ENCODE measurements around the gene THRB.

The THRB gene

GRCh38 chr3:24135280-24135679 is 359.4 kb downstream of the THRB start:
- H3K36me3 ChIP-seq (replicated peaks in 1 of 2; ENCODE audit: control insufficient read depth in 2 of 2, insufficient read depth in 2 of 2, low read length in 2 of 2) = no peaks in the 10 kb centered on the region
- no peak overlapping the region for H3K14ac ChIP-seq (ENCODE audit: low read length)
- H2BK12ac ChIP-seq (ENCODE audit: low read length) = no peak overlapping the region
- no peak overlapping the region for H2BK120ac ChIP-seq (ENCODE audit: low read depth, low read length)
- no peak overlapping the region for H3K9ac ChIP-seq (ENCODE audit: low read depth, low read length, poor library complexity)
- H3K4ac ChIP-seq (ENCODE audit: low read length) = no peak overlapping the region
- H3K27ac ChIP-seq (replicated peaks; ENCODE audit: low read length) = no peak overlapping the region
- H2BK5ac ChIP-seq (ENCODE audit: low read length) = no peak overlapping the region
- H2AK5ac ChIP-seq (ENCODE audit: low read depth, low read length) = no peak overlapping the region
- DNase-seq (ENCODE audit: low spot score) = no peak
- H2AFZ ChIP-seq (ENCODE audit: low read length) = no peak overlapping the region
- no peak overlapping the region for H4K8ac ChIP-seq (ENCODE audit: low read depth, low read length)
- H3K4me2 ChIP-seq (ENCODE audit: insufficient read depth, low read length, poor library complexity, severe bottlenecking) = no peak overlapping the region
- no peaks in the 10 kb centered on the region for H3K27me3 ChIP-seq (ENCODE audit: control insufficient read depth in 3 of 3, insufficient read depth in 3 of 3, low read depth in 1 of 3, low read length in 3 of 3)
- H4K91ac ChIP-seq (ENCODE audit: low read depth, low read length, poor library complexity) = no peak overlapping the region
- no peaks in the 10 kb centered on the region for H3K4me1 ChIP-seq (ENCODE audit: control insufficient read depth in 2 of 2, insufficient read depth in 1 of 2, low read depth in 1 of 2, low read length in 2 of 2)
- no peak overlapping the region for H3K23ac ChIP-seq (ENCODE audit: low read depth, low read length, poor library complexity)
- WGBS, 2 donors (ENCODE audit: extremely low coverage in 2 of 2, insufficient read length in 2 of 2, insufficient replicate concordance in 1 of 2) = no CpG with 5 or more reads among the region's 2 CpGs
- no peaks in the 10 kb centered on the region for H3K79me1 ChIP-seq (ENCODE audit: low read depth, low read length)
- no peak overlapping the region for H3K18ac ChIP-seq (ENCODE audit: low read length)
- no peaks in the 10 kb centered on the region for H3K9me3 ChIP-seq (replicated peaks in 1 of 2; ENCODE audit: control insufficient read depth in 2 of 2, insufficient read depth in 1 of 2, low read depth in 1 of 2, low read length in 2 of 2)
- H2BK15ac ChIP-seq (ENCODE audit: low read length) = no peak overlapping the region
- no peak overlapping the region for H3K4me3 ChIP-seq (ENCODE audit: low read length in 2 of 2)

DNA sequence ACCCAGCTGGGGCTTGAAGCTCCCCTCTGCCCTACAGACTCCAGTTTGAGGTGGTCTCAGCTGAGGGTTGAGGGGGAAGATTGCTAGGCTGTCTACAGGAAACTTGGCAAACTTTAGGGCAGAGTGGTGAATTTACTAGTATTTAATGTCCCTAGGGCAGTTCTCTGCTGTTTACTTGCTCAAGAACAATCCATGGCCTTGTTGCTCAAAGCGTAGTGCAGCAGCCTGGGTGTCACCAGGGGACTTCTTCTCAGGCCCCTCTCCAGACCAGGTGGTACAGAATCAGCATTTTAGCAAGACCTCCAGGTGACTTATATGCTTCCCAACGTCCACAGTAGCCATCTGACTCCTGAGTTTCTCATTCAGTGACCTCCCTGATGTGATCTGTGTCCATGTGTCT is 360.7 kb downstream of the THRB start:
- no peak overlapping the region for H3K4me2 ChIP-seq (ENCODE audit: insufficient read depth, low read length, poor library complexity, severe bottlenecking)
- H3K9ac ChIP-seq (ENCODE audit: low read depth, low read length, poor library complexity) = no peak overlapping the region
- H3K23ac ChIP-seq (ENCODE audit: low read depth, low read length, poor library complexity) = peak overlapping the region; percentile 8
- peak overlapping the region; percentile 39 for H2BK120ac ChIP-seq (ENCODE audit: low read depth, low read length)
- H3K36me3 ChIP-seq (replicated peaks in 1 of 2; ENCODE audit: control insufficient read depth in 2 of 2, insufficient read depth in 2 of 2, low read length in 2 of 2) = no peaks in the 10 kb centered on the region
- H3K27ac ChIP-seq (replicated peaks; ENCODE audit: low read length) = no peak overlapping the region
- no peak overlapping the region for H2AFZ ChIP-seq (ENCODE audit: low read length)
- H4K8ac ChIP-seq (ENCODE audit: low read depth, low read length) = no peak overlapping the region
- H3K9me3 ChIP-seq (replicated peaks in 1 of 2; ENCODE audit: control insufficient read depth in 2 of 2, insufficient read depth in 1 of 2, low read depth in 1 of 2, low read length in 2 of 2) = no peaks in the 10 kb centered on the region
- H2BK15ac ChIP-seq (ENCODE audit: low read length) = no peak overlapping the region
- H3K4ac ChIP-seq (ENCODE audit: low read length) = no peak overlapping the region
- WGBS, 2 donors (ENCODE audit: extremely low coverage in 2 of 2, insufficient read length in 2 of 2, insufficient replicate concordance in 1 of 2) = no CpG with 5 or more reads among the region's 2 CpGs
- no peaks in the 10 kb centered on the region for H3K79me1 ChIP-seq (ENCODE audit: low read depth, low read length)
- peak overlapping the region; percentile 26 for H3K14ac ChIP-seq (ENCODE audit: low read length)
- no peak overlapping the region for H2BK5ac ChIP-seq (ENCODE audit: low read length)
- no peaks in the 10 kb centered on the region for H3K4me1 ChIP-seq (ENCODE audit: control insufficient read depth in 2 of 2, insufficient read depth in 1 of 2, low read depth in 1 of 2, low read length in 2 of 2)
- DNase-seq (ENCODE audit: low spot score) = no peak
- H2AK5ac ChIP-seq (ENCODE audit: low read depth, low read length) = no peak overlapping the region
- no peak overlapping the region for H4K91ac ChIP-seq (ENCODE audit: low read depth, low read length, poor library complexity)
- peak overlapping the region; percentile 19 for H3K18ac ChIP-seq (ENCODE audit: low read length)
- H2BK12ac ChIP-seq (ENCODE audit: low read length) = no peak overlapping the region
- H3K4me3 ChIP-seq (ENCODE audit: low read length in 2 of 2) = no peak overlapping the region
- H3K27me3 ChIP-seq (ENCODE audit: control insufficient read depth in 3 of 3, insufficient read depth in 3 of 3, low read depth in 1 of 3, low read length in 3 of 3) = no peaks in the 10 kb centered on the region

- Histone ChIP-seq H2AK5ac (ENCODE audit: low read depth, low read length) (no peak overlapping the region), H3K18ac (ENCODE audit: low read length) (no peak overlapping the region), H2BK15ac (ENCODE audit: low read length) (no peak overlapping the region), H3K9ac (ENCODE audit: low read depth, low read length, poor library complexity) (no peak overlapping the region), H3K36me3 (replicated peaks in 1 of 2; ENCODE audit: control insufficient read depth in 2 of 2, insufficient read depth in 2 of 2, low read length in 2 of 2) (no peaks in the 10 kb centered on the region), H3K27ac (replicated peaks; ENCODE audit: low read length) (no peak overlapping the region), H3K4me3 (ENCODE audit: low read length in 2 of 2) (no peak overlapping the region), H3K4ac (ENCODE audit: low read length) (no peak overlapping the region), H4K8ac (ENCODE audit: low read depth, low read length) (no peak overlapping the region), H3K79me1 (ENCODE audit: low read depth, low read length) (no peaks in the 10 kb centered on the region), H4K91ac (ENCODE audit: low read depth, low read length, poor library complexity) (no peak overlapping the region), H3K23ac (ENCODE audit: low read depth, low read length, poor library complexity) (peak overlapping the region; percentile 8), H3K14ac (ENCODE audit: low read length) (peak overlapping the region; percentile 26), H3K4me1 (ENCODE audit: control insufficient read depth in 2 of 2, insufficient read depth in 1 of 2, low read depth in 1 of 2, low read length in 2 of 2) (no peaks in the 10 kb centered on the region), H2AFZ (ENCODE audit: low read length) (no peak overlapping the region), H3K4me2 (ENCODE audit: insufficient read depth, low read length, poor library complexity, severe bottlenecking) (no peak overlapping the region), H2BK120ac (ENCODE audit: low read depth, low read length) (peak overlapping the region; percentile 39), H3K27me3 (ENCODE audit: control insufficient read depth in 3 of 3, insufficient read depth in 3 of 3, low read depth in 1 of 3, low read length in 3 of 3) (no peaks in the 10 kb centered on the region), H2BK12ac (ENCODE audit: low read length) (no peak overlapping the region), H2BK5ac (ENCODE audit: low read length) (no peak overlapping the region), H3K9me3 (replicated peaks in 1 of 2; ENCODE audit: control insufficient read depth in 2 of 2, insufficient read depth in 1 of 2, low read depth in 1 of 2, low read length in 2 of 2) (no peaks in the 10 kb centered on the region)
- DNase-seq (ENCODE audit: low spot score) = no peak
These were observed 361.2 kb downstream of the THRB start for GRCh38 chr3:24133436-24133835.

- Histone ChIP-seq H3K4me1 (ENCODE audit: control insufficient read depth in 2 of 2, insufficient read depth in 1 of 2, low read depth in 1 of 2, low read length in 2 of 2) (no peaks in the 10 kb centered on the region), H2BK15ac (ENCODE audit: low read length) (no peak overlapping the region), H3K9me3 (replicated peaks in 1 of 2; ENCODE audit: control insufficient read depth in 2 of 2, insufficient read depth in 1 of 2, low read depth in 1 of 2, low read length in 2 of 2) (no peaks in the 10 kb centered on the region), H3K27me3 (ENCODE audit: control insufficient read depth in 3 of 3, insufficient read depth in 3 of 3, low read depth in 1 of 3, low read length in 3 of 3) (no peaks in the 10 kb centered on the region), H3K4me3 (ENCODE audit: low read length in 2 of 2) (no peak overlapping the region), H3K36me3 (replicated peaks in 1 of 2; ENCODE audit: control insufficient read depth in 2 of 2, insufficient read depth in 2 of 2, low read length in 2 of 2) (no peaks in the 10 kb centered on the region), H3K4me2 (ENCODE audit: insufficient read depth, low read length, poor library complexity, severe bottlenecking) (no peak overlapping the region), H4K8ac (ENCODE audit: low read depth, low read length) (no peak overlapping the region), H3K14ac (ENCODE audit: low read length) (no peak overlapping the region), H2BK120ac (ENCODE audit: low read depth, low read length) (no peak overlapping the region), H3K18ac (ENCODE audit: low read length) (no peak overlapping the region), H2BK12ac (ENCODE audit: low read length) (no peak overlapping the region), H3K27ac (replicated peaks; ENCODE audit: low read length) (no peak overlapping the region), H3K4ac (ENCODE audit: low read length) (no peak overlapping the region), H2BK5ac (ENCODE audit: low read length) (no peak overlapping the region), H3K9ac (ENCODE audit: low read depth, low read length, poor library complexity) (no peak overlapping the region), H3K79me1 (ENCODE audit: low read depth, low read length) (no peaks in the 10 kb centered on the region), H2AFZ (ENCODE audit: low read length) (no peak overlapping the region), H4K91ac (ENCODE audit: low read depth, low read length, poor library complexity) (no peak overlapping the region), H2AK5ac (ENCODE audit: low read depth, low read length) (no peak overlapping the region), H3K23ac (ENCODE audit: low read depth, low read length, poor library complexity) (no peak overlapping the region)
- no peak for DNase-seq (ENCODE audit: low spot score)
- no CpG with 5 or more reads among the region's 5 CpGs for WGBS, 2 donors (ENCODE audit: extremely low coverage in 2 of 2, insufficient read length in 2 of 2, insufficient replicate concordance in 1 of 2)
These were observed 365.1 kb downstream of the THRB start for GRCh38 chr3:24129549-24129948.
